HG02885 (cell line): ENCODE data around the gene HBG2.

Experiments
- ATAC-seq: cut with Tn5 transposase; IDR thresholded peaks from one replicate; pipeline ENCODE4 v1.9.1; 2021; ENCODE audit warnings: mild to moderate bottlenecking; ENCODE audit not compliant: unreplicated experiment, poor library complexity

Gene HBG2

DNA sequence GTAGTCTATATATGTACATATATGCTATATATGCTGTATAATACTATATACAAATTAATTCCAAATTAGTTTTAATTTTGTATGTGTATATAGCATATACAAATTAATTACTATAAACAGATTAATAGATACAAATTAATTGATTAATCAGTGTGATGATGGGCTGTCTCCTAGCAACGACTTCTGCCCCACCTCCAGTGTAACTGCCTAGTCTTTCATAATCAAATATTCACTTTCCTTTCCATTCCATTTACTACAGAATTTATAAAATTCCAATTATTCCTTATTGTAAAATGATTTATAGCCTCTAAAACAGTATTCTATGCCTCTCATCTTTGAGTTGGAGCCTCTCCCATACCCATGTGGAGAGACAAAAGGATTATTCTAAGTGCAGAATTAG is 21.3 kb downstream of the HBG2 start:
- ATAC-seq: no peak

DNA sequence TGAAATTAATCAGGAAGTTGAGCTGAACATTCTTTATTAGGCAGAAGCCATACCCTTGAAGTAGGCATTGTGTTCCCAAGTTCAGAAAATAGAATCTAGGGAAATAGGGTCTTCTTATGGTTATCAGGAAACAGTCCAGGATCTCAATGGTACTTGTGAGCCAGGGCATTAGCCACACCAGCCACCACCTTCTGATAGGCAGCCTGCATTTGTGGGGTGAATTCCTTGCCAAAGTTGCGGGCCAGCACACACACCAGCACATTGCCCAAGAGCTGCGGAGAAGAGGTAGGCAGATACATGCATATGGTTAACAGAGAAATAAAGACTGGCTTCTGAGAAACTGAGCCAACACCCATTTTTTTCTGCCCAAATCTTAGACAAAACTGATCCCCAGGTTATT is 21.8 kb downstream of the HBG2 start:
- no peak for ATAC-seq

DNA sequence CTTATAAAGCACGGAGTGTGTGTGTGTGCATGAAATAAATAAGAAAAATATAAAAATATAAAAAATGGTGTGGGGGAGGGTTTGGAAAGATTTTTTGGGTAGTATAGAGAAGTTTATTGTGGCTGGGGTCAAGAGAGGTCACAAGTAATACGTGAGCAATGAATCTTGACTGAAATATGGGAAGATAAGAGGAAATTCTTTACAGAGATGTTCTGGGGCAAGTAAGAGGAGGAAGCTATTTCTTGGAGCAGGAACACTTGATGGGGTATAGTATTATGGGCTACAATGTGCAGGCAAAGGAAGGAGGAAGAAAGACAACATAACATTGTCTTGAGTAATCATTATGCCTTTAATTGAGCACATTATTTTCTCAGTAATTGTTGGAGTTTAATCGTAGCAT is 22.4 kb downstream of the HBG2 start:
- ATAC-seq: no peak

DNA sequence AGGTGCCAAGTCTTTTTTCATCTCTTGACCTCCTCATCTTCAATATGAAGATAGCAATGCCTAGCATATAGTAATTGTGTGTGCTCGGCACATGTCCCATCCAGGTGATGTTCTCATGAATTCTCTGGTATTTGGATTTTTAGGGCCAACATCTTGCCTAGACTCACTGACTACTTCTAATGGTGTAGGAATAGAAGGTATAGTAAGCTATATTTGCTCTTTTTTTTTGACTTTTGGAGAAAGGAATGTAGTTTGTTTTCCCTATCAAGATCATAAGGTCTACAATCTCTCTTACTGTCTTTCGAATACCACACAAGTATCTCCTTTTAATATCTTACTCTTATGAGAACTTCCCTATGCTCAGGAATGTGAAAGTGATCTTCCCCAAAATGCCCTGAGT is 23.5 kb downstream of the HBG2 start:
- ATAC-seq: no peak

DNA sequence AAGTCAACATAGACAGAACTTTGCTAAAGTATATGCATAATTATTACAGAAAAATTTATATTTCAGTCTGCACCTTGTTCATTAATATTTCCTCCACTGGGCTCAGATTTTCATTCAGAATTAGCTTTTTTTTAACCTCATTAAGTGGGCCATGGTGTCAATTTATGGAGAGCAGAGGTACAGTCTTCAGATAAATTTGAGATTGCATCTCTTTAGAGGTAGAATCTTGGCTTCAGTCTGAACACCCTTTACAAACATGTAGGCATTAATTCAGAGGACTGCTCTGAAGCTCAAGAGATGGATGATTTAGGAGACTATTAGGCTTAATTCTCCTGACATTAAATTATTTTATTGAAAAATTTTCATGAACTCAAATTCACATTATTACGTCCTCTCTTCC is 24.3 kb downstream of the HBG2 start:
- no peak for ATAC-seq

DNA sequence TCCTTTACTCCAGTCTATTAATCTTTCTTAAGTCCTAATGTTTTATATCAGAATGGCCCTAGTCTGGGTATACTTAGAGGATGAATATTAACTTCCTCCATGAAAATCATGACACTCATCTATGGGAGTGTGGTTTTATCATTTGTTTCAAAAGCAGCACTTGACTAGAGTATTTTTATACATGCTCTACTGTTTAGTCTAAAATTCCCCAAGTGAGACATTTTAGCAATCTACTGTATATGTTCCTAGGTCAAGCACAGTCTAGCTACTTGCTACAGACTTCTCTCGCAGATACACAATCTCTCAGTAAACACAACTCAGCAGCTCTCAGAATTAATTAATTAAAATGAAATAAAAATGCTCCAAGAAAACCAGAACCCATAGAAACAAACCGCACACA is 24.8 kb downstream of the HBG2 start:
- ATAC-seq: no peak

DNA sequence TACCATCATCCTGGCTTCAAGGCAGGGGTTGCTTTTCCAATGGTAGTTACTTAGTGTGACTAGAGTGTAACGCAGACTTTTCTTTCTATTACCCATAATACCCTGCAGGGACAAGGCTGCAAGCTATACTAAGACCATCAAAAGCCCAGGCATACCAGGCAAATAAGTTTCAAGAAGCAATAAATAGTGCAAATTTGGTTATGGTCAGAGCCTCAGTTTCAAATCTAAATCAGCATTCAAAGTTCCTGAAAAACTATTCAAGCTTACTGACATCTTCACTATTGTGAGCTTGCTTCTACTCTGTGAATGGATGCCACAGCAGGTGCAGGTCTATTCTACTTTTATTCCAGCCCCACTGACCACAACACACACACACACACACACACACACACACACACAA is 25.2 kb downstream of the HBG2 start:
- ATAC-seq: no peak

DNA sequence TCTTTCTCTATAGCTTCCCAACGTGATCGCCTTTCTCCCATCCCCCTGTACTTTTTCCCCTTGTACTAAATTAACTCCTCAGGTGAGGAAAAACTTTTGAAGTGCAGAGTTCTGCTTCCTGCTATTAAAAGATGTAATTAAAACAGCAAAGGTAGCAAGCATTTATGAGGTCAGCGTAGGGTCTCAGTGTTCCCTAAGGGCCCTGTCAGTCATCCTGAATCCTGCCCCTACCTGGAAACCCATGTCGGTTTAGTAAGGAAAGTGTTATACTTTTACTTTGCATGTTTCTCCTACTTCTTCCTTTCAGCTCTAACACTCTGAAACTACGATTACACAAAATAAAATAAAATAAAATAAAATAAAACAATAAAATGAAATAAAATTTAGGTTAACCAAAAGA is 26.5 kb downstream of the HBG2 start:
- no peak for ATAC-seq

DNA sequence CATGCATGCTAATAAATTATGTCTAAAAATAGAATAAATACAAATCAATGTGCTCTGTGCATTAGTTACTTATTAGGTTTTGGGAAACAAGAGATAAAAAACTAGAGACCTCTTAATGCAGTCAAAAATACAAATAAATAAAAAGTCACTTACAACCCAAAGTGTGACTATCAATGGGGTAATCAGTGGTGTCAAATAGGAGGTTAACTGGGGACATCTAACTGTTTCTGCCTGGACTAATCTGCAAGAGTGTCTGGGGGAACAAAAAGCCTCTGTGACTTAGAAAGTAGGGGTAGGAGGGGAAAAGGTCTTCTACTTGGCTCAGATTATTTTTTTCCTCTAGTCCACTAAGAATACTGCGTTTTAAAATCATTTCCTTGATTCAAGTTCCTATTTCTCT is 26.9 kb downstream of the HBG2 start:
- ATAC-seq: no peak

DNA sequence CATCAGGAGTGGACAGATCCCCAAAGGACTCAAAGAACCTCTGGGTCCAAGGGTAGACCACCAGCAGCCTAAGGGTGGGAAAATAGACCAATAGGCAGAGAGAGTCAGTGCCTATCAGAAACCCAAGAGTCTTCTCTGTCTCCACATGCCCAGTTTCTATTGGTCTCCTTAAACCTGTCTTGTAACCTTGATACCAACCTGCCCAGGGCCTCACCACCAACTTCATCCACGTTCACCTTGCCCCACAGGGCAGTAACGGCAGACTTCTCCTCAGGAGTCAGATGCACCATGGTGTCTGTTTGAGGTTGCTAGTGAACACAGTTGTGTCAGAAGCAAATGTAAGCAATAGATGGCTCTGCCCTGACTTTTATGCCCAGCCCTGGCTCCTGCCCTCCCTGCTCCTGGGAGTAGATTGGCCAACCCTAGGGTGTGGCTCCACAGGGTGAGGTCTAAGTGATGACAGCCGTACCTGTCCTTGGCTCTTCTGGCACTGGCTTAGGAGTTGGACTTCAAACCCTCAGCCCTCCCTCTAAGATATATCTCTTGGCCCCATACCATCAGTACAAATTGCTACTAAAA is 27.8 kb downstream of the HBG2 start, which contains the start of gene HBB:
Gene HBB (minus strand): TSS at position 340 of the 579 bp plus-strand sequence. CDS start 50 bp downstream, at position 290.
- ATAC-seq: no peak

DNA sequence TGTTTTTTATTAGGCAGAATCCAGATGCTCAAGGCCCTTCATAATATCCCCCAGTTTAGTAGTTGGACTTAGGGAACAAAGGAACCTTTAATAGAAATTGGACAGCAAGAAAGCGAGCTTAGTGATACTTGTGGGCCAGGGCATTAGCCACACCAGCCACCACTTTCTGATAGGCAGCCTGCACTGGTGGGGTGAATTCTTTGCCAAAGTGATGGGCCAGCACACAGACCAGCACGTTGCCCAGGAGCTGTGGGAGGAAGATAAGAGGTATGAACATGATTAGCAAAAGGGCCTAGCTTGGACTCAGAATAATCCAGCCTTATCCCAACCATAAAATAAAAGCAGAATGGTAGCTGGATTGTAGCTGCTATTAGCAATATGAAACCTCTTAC is 29.1 kb downstream of the HBG2 start:
- ATAC-seq: no peak

DNA sequence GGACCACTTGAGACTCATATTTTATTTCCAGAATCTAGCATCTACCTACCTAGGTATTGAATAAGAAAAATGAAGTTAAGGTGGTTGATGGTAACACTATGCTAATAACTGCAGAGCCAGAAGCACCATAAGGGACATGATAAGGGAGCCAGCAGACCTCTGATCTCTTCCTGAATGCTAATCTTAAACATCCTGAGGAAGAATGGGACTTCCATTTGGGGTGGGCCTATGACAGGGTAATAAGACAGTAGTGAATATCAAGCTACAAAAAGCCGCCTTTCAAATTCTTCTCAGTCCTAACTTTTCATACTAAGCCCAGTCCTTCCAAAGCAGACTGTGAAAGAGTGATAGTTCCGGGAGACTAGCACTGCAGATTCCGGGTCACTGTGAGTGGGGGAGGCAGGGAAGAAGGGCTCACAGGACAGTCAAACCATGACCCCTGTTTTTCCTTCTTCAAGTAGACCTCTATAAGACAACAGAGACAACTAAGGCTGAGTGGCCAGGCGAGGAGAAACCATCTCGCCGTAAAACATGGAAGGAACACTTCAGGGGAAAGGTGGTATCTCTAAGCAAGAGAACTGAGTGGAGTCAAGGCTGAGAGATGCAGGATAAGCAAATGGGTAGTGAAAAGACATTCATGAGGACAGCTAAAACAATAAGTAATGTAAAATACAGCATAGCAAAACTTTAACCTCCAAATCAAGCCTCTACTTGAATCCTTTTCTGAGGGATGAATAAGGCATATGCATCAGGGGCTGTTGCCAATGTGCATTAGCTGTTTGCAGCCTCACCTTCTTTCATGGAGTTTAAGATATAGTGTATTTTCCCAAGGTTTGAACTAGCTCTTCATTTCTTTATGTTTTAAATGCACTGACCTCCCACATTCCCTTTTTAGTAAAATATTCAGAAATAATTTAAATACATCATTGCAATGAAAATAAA is 29.8 kb downstream of the HBG2 start:
- no peak for ATAC-seq

DNA sequence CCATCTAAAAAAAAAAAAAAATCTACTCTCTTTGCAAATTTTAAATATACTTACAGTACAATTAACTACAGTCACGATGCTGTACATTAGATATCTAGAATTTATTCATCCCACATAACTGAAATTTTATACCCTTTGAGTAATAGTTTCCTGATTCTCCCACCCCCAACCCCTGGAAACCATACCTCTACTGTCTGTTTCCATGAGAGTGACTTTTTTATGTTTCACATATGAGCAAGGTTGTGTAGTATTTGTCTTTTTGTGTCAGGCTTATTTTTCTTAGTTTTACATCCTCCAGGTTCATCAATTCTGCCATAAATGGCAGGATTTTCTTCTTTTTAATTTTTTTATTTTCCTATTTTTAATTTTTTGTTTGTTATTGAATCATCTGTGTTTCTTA is 30.9 kb downstream of the HBG2 start:
- no peak for ATAC-seq

DNA sequence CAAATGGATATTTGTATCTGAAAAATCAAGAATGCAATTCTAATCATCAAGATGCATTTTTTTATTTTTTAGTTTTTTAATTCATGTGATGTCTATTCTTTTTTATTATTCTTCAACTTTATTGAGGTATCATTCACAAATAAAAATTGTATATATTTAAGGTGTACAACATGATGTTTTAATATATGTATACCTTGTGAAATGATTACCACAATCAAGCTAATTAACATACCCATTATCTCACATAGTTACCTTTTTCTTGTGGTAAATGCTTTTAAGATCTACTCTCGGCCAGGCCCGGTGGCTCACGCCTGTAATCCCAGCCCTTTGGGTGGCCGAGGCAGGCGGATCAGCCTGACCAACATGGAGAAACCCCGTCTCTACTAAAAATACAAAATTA is 31.4 kb downstream of the HBG2 start:
- no peak for ATAC-seq

DNA sequence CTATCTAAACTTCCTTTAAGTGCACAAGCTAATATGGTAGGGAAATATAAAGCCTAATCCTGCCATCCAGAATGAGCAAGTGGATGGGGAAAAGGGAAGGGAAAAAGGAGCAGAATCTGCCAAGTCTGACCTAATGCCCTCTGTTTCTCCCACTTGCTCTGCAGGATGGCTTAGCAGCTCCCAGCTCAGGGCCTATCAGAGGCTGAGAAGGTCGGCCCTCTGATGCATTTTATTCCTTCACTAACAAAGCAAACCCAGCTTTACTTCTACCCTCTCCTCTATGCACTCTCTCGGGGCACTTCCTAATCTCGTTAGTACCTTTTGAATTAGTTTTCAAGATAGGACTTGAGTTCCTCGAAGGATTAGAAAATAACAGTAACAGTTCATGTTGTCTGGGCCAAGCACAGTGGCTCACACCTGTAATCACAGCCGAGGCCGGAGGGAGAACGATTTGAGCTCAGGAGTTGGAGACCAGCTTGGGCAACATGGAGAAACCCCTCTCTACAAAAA is 44.1 kb downstream of the HBG2 start:
- ATAC-seq: no peak

DNA sequence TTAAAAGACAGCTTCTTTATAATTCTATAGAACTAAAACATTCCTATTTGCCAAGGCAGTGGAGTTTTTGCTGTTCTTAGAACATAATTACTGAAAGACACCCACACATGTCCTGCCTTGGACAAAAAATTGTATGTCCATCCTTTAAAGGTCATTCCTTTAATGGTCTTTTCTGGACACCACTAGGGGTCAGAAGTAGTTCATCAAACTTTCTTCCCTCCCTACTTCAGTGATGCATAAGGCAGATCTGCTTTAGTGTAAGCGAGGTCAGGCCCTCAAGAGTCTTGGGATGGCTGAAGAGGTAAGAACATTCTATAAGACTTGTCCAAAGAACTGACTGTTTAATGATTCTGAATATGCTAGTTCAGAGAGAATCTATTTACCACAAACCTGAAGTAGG is 49.8 kb downstream of the HBG2 start:
- ATAC-seq: peak; percentile 83

DNA sequence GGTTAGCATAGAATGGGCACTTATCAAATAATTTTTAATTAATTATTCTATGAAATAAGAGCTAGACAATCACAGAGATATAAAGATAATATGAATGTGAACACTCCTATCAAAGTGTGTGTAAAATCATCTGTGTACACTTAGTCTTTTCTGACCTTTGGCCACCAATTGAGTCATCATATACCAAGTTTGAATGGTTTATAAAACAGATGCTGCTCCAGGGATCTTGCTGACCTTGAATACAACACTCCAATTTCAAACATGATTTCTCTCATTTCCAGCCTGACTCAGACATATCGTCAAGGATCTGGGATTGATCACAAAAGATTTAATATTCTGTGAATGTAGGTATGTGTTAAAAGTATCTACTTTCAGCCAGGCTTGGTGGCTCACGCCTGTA is 51.2 kb downstream of the HBG2 start:
- ATAC-seq: no peak
